Measurements from ENCODE around the gene TCP1.

The TCP1 gene

DNA sequence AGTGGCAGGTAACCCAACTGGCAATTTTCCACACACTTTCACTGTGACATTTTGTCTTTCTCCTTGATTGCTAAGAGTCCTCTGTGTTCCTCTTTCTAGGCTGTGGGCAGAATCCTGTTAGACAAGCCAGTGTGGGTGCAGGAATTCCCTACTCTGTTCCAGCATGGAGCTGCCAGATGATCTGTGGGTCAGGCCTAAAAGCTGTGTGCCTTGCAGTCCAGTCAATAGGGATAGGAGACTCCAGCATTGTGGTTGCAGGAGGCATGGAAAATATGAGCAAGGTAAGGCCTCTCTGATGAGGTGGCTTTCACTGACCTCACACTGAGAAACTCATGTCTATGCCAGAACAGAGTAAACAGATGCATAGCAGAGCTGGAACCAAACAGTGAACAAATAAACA lies 22.5 kb downstream of the TCP1 start:
- no peak overlapping the region for H3K9ac ChIP-seq (ENCODE audit: low read depth, low read length)
- peaks cover 6% of the 10 kb centered on the region; the same call in 1 of the 2 replicates for H3K9me3 ChIP-seq (ENCODE audit: insufficient read depth, low read depth, low read length)
- H3K36me3 ChIP-seq (ENCODE audit: insufficient read depth, low read length): peaks cover 83% of the 10 kb centered on the region
- H3K27me3 ChIP-seq (ENCODE audit: insufficient read depth, low read length): no peaks in the 10 kb centered on the region
- no peaks in the 10 kb centered on the region; the same call in 1 of the 2 replicates for H3K4me1 ChIP-seq (ENCODE audit: insufficient read depth, low read length)
- H3K4me3 ChIP-seq (ENCODE audit: low read length): no peak overlapping the region
- H3K27ac ChIP-seq (ENCODE audit: low read depth, low read length): no peak overlapping the region

DNA sequence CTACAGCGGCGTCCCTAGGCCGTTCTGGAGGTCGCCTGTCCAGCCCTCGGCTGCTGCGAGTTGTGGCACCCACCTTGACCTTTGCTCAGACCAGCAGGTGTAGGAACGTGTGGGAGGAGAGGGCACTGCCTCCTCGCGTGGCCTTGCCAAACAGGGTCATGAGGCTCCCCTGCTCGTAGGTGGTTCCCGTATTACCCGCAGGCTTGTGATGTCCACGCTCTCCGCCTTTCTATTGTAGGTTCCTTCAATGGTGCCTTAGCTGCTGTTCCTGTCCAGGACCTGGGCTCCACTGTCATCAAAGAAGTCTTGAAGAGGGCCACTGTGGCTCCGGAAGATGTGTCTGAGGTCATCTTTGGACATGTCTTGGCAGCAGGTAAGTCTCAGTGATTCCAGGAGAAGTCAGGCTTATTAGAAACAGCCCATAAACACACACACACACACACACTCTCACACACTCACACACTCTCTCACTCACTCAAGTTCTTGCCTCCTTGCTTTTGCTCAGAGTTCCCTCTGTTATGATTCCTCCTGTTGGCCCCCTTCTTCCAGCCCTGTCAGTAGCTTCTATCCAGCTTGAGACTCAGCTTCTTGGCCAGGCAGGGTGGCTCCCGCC lies 26.6 kb downstream of the TCP1 start:
- H3K27ac ChIP-seq (ENCODE audit: low read depth, low read length): peak overlapping the region; percentile 59
- 65% methylated on average over 16 of the region's 16 CpGs for WGBS
- H3K9me3 ChIP-seq (ENCODE audit: insufficient read depth, low read depth, low read length): no peaks in the 10 kb centered on the region
- H3K36me3 ChIP-seq (ENCODE audit: insufficient read depth, low read length): peaks cover 54% of the 10 kb centered on the region
- peaks cover 11% of the 10 kb centered on the region for H3K4me1 ChIP-seq (ENCODE audit: insufficient read depth, low read length)
- no peaks in the 10 kb centered on the region for H3K27me3 ChIP-seq (ENCODE audit: insufficient read depth, low read length)
- H3K4me3 ChIP-seq (ENCODE audit: low read length): peak overlapping the region; percentile 95
- peak overlapping the region; percentile 94 for H3K9ac ChIP-seq (ENCODE audit: low read depth, low read length)

DNA sequence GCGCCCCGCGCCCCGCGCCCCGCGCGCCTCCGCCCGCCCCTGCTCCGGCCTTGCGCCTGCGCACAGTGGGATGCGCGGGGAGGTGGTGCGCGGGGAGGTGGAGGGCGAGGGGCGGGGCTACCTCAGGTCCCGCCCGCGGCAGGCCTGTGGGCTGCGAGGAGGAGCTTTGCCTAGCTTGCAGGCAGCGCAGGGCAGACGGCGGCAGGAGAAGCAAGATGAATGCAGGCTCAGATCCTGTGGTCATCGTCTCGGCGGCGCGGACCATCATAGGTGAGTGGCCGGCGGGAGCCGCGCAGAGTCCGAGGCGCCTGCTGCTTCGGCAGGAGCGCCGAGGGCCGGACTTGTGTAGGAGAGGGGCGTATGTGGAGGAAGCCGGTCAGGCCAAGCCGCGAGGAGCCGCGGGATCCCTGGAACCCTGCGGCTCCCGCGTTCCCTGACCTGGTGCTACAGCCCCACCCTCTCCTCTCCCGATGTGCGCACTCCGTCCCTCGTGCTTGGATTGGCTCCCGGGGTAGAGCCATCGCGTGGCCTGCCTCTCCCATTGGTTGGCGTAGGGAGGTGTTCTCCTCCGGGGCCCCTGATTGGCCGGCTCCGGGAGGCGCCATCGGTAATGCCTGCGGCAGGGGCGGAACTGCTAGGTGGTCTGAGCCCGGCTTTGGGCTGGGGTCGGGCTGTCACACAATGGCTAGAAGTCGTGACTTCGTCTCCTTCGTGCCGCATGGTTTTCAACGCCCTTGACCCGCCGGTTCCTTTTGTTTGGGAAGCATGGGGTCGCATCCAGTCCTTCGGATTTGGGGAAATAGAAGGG lies 27.3 kb downstream of the TCP1 start, which contains the start of gene ACAT2:
Gene ACAT2 (plus strand): TSS at position 173 of the 808 bp plus-strand sequence. CDS start 43 bp downstream, at position 216.
- peak within 1 kb of the TSS; percentile 99 for H3K27ac ChIP-seq (ENCODE audit: low read depth, low read length)
- no peaks in the 10 kb centered on the region for H3K9me3 ChIP-seq (ENCODE audit: insufficient read depth, low read depth, low read length)
- H3K4me1 ChIP-seq (ENCODE audit: insufficient read depth, low read length): peaks cover 11% of the 10 kb centered on the region
- peaks cover 54% of the 10 kb centered on the region for H3K36me3 ChIP-seq (ENCODE audit: insufficient read depth, low read length)
- peak within 1 kb of the TSS; percentile 95 for H3K4me3 ChIP-seq (ENCODE audit: low read length)
- H3K9ac ChIP-seq (ENCODE audit: low read depth, low read length): peak within 1 kb of the TSS; percentile 94
- 60% methylated on average over 76 of the region's 76 CpGs for WGBS
- H3K27me3 ChIP-seq (ENCODE audit: insufficient read depth, low read length): no peaks in the 10 kb centered on the region

DNA sequence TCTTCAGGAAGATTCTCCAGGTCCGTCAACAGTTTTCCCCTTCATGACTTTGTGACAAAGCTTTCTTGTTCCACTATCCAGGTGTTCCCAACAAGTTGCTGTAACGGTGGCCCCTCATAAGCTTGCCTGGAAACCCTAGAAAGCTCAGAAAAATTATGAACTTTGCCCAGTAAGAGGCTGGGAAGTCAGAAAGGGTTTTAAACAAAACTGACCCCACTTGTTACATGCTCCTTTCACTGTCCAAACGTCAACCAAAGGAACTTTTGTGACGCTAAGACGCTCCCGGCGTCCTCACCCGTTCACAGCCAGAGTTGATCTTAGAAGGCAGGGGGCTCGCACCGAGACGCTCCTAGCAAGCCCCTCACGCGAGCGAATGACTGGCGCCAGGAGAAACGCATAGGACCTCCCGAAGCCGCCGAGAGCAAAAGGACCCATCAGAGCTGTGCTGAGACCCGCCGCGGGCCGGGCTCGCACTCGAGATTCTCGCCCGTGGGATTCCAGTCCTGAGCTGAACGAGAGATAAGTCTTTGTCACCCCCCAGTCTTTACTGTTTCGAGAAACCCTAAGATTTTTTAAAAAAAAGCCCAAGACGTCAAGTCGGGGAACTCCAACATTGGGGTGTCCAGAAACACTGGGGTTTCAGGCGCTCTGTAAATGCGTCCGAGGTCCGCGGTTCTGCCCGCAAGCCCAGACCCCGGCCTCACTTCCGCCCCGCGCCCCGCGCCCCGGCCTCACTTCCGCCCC lies 28.1 kb downstream of the TCP1 start:
- Histone ChIP-seq H3K9me3 (ENCODE audit: insufficient read depth, low read depth, low read length) (no peaks in the 10 kb centered on the region), H3K27ac (ENCODE audit: low read depth, low read length) (peak overlapping the region; percentile 99), H3K9ac (ENCODE audit: low read depth, low read length) (peak overlapping the region; percentile 82), H3K36me3 (ENCODE audit: insufficient read depth, low read length) (peaks cover 54% of the 10 kb centered on the region), H3K4me3 (ENCODE audit: low read length) (peak overlapping the region; percentile 62), H3K27me3 (ENCODE audit: insufficient read depth, low read length) (no peaks in the 10 kb centered on the region), H3K4me1 (ENCODE audit: insufficient read depth, low read length) (peaks cover 11% of the 10 kb centered on the region)
- 64% methylated on average over 45 of the region's 45 CpGs for WGBS

DNA sequence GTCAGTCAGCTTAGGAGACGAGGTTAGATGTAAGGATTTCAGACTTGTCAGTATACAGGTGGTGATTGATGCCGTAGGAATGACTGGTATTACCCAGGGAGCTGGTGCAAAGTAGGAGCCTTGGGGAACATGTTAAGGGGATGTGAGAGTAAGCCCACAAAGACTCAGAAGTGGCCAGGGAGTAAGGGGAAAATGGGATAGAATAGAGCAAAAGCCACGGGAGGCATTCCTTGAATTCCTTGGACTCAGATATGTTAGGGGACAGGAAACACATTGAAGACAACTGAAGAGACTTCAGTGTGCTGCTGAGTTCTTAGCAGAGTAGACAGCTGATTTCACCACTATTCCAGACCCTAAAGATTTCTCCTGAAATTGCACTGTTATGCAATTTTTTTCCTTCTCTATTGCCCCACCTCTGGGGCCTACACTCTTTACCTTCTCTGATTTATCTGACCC lies 28.8 kb downstream of the TCP1 start:
- Histone ChIP-seq H3K27ac (ENCODE audit: low read depth, low read length) (peak overlapping the region; percentile 99), H3K4me1 (ENCODE audit: insufficient read depth, low read length) (peaks cover 11% of the 10 kb centered on the region), H3K4me3 (ENCODE audit: low read length) (peak overlapping the region; percentile 62), H3K27me3 (ENCODE audit: insufficient read depth, low read length) (no peaks in the 10 kb centered on the region), H3K9ac (ENCODE audit: low read depth, low read length) (peak overlapping the region; percentile 82; the same call in 1 of the 2 replicates), H3K9me3 (ENCODE audit: insufficient read depth, low read depth, low read length) (no peaks in the 10 kb centered on the region), H3K36me3 (ENCODE audit: insufficient read depth, low read length) (peaks cover 54% of the 10 kb centered on the region)
- 55% methylated on average over 3 of the region's 3 CpGs for WGBS

DNA sequence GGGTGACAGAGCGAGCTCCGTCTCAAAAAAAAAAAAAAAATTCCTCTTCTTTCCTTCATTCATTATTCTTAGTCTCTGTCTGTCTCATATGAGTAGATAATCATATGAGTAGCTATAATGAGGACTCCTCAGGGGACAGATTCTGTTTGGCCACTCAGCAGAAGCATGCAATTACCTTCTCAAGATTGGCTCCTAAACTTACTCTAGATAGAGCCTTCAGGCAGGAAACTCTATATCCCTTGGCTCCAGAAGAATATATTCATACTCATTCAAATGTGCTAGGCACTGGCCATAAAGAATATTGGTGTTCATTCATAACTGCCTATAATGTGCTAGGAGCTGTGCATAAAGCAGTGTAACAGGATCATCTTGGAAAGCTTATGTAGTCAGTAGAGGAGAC lies 29.8 kb downstream of the TCP1 start:
- peak overlapping the region; percentile 99 for H3K27ac ChIP-seq (ENCODE audit: low read depth, low read length)
- WGBS: 58% methylated on average over 2 of the region's 2 CpGs
- no peak overlapping the region for H3K4me3 ChIP-seq (ENCODE audit: low read length)
- no peaks in the 10 kb centered on the region for H3K9me3 ChIP-seq (ENCODE audit: insufficient read depth, low read depth, low read length)
- peaks cover 11% of the 10 kb centered on the region for H3K4me1 ChIP-seq (ENCODE audit: insufficient read depth, low read length)
- H3K27me3 ChIP-seq (ENCODE audit: insufficient read depth, low read length): no peaks in the 10 kb centered on the region
- H3K9ac ChIP-seq (ENCODE audit: low read depth, low read length): peak overlapping the region; percentile 3; the same call in 1 of the 2 replicates
- H3K36me3 ChIP-seq (ENCODE audit: insufficient read depth, low read length): peaks cover 59% of the 10 kb centered on the region

DNA sequence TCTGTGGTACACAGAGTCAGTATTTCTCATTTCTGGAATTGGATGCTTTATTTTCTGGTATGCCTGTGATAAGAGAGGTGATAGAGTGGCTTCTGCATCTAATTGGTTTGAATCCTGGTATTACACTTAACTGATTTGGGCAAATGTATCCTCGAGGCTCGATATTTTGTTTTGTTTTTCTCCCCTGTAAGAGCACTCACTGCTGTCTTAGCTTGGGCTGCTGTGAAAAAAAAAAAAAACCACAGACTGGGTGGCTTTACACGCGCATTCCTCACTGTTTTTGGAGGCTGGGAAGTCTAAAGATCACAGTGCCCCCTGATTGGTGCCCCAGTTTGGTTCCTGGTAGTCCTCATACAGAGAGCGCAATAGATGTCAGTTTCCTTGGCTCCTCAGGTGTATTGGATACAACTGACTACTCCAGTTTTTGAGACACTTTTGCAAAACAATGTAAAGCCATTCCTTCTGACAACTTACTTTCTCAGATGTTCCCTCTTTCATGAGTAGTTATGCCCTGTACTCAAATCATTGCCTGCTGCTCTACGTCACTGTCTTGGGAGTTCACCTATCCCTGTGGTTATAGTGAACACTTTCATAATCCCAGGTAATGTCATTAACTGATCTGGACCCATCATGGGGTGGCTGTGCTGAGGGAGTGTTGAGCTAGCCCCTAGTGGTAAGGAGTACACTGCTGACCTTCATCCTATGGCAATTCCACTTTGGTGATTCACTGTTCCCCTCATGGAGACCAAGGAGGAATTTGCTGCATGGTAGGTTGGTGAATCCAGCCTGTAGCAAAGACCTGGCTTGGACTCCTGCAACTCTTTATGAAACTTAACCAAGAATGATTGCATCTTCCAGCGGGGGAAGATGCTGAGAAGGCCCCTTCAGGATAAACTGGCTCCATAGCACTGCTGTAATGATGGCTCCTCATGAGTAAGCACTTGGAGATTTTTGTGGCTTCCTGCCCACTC lies 31.1 kb downstream of the TCP1 start:
- Histone ChIP-seq H3K9me3 (ENCODE audit: insufficient read depth, low read depth, low read length) (no peaks in the 10 kb centered on the region), H3K27ac (ENCODE audit: low read depth, low read length) (peak overlapping the region; percentile 7; the same call in 1 of the 2 replicates), H3K27me3 (ENCODE audit: insufficient read depth, low read length) (no peaks in the 10 kb centered on the region), H3K36me3 (ENCODE audit: insufficient read depth, low read length) (peaks cover 62% of the 10 kb centered on the region), H3K9ac (ENCODE audit: low read depth, low read length) (no peak overlapping the region), H3K4me1 (ENCODE audit: insufficient read depth, low read length) (peaks cover 11% of the 10 kb centered on the region), H3K4me3 (ENCODE audit: low read length) (no peak overlapping the region)
- WGBS: 98% methylated on average over 7 of the region's 7 CpGs

GRCh38 chr6:159756508-159756907 lies 32.9 kb downstream of the TCP1 start:
- Histone ChIP-seq H3K4me3 (ENCODE audit: low read length) (no peak overlapping the region), H3K36me3 (ENCODE audit: insufficient read depth, low read length) (peaks cover 74% of the 10 kb centered on the region), H3K9ac (ENCODE audit: low read depth, low read length) (no peak overlapping the region), H3K4me1 (ENCODE audit: insufficient read depth, low read length) (peaks cover 11% of the 10 kb centered on the region), H3K27me3 (ENCODE audit: insufficient read depth, low read length) (no peaks in the 10 kb centered on the region), H3K9me3 (ENCODE audit: insufficient read depth, low read depth, low read length) (no peaks in the 10 kb centered on the region), H3K27ac (ENCODE audit: low read depth, low read length) (no peak overlapping the region)
- 94% methylated on average over 4 of the region's 4 CpGs for WGBS

GRCh38 chr6:159754959-159755914 lies 34.2 kb downstream of the TCP1 start:
- Histone ChIP-seq H3K9me3 (ENCODE audit: insufficient read depth, low read depth, low read length) (no peaks in the 10 kb centered on the region), H3K36me3 (ENCODE audit: insufficient read depth, low read length) (peaks cover 87% of the 10 kb centered on the region), H3K4me3 (ENCODE audit: low read length) (no peak overlapping the region), H3K27ac (ENCODE audit: low read depth, low read length) (no peak overlapping the region), H3K9ac (ENCODE audit: low read depth, low read length) (no peak overlapping the region), H3K4me1 (ENCODE audit: insufficient read depth, low read length) (peaks cover 8% of the 10 kb centered on the region; the same call in 1 of the 2 replicates), H3K27me3 (ENCODE audit: insufficient read depth, low read length) (no peaks in the 10 kb centered on the region)
- WGBS: 97% methylated on average over 12 of the region's 15 CpGs

Measured in HUES64 (cell line).